GM10847 (cell line): ENCODE measurements around the gene FUT1.

Experiments used
- POLR2A ChIP-seq: IDR thresholded peaks from 2 replicates; pipeline ENCODE4 v1.6.1; 2011; ENCODE audit not compliant: insufficient read length; ENCODE audit errors: extremely low read depth

Gene FUT1

DNA sequence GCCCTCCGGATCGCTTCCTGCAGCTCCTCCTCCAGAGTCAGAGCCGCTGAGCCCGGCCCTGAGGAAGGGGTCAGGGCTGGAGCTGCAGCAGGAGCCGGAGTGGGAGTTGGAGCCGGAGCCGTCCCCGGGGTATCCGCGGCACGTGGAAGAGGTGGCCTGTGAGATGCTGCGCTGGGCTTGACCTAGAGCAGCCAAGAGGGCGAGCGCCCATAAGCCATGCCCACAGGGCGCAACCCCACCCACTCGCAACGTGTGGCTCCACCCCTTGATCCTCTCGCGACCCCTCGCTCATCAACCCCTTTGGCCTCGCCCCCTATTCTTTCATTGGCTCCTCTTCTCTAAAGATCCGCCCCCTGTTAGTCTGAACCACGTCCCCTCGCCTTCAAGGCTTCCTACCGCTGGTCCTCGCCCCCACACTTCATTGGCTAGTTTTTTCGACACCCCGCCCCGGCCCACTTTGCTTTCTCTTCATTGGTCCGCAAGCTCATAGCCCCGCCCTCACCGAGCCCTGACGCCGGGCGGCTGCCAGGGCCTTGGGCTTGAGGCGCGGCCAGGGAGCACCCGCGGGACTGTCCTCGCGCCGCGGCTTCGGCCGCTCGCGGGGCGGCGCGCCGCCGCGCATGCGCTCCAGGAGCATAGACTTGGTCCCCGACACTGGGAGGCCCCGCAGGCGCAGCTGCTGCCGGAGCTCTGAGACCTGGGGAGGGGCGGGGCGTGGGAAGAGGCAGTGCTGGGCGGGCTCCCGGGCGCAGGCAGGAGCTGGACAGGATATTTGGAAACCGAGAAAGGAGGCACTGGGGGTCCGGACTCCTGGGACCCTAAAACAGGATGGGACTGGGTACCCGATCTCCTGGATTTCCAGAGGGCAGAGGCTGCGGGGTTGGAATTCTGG is 38.3 kb downstream of the FUT1 start:
- peak; percentile 49 for TF ChIP-seq POLR2A

DNA sequence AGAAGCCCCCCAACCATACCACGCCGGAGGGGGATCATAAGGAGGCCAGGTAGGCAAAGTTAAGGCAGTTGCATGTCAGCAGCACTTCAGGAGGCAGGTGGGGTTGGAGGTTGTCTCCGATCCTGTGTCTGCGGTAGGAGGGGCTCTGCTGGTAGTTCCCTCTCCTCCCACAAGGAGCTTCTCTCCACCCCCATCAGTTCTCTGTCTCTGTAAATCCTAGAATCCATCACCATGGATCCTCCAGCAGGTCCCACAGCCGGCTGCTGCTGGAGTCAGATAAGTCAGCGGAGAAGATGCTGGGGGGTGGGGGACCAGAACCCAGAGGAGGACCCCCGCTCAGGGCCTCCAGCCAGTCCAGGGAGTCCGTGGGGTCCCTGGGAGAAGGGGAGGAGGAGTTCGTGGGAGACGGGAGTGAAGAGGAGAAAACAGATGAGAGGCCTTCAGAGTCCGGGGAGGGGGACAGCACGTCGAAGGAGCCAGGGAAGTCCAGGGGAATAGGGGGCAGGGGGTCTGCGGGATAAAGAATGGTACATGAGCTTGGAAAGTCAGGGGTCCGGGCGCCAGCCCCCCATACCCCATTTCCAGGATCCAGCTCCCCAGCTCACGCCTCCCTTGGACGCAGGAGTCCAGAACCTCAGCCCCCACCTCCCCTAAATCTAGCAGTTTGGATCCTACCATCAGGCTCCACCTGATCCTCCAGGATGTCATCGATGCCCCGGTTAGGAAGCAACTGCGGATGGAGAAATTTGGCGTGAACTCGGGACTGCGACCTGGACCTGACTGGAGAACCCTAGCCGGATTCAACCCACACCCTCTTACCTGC is 39.2 kb downstream of the FUT1 start:
- TF ChIP-seq POLR2A = no peak

DNA sequence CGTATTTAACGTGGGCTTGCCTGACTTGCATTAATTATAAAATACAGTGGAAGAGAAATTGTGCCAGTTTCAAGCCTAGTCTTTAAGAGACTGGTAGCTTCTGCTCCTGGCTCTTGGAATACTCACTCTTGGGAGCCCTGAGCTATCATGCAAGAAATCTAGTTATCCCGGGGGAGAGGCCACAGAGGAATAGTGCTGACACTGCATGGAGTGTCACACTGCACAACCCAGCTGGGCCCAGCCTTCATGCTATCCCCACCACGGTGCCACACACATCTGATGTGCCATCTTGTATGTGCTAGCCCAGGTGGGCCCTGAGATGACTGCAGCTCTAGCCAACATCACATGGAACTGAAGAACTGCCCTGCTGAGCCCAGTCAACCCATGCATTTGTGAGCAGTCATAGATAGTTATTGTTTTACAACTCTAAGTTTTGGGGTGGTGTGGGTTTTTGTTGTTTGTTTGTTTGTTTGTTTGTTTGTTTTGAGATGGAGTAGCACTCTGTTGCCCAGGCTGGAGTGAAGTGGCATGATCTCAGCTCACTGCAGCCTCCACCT is 41.3 kb downstream of the FUT1 start:
- TF ChIP-seq POLR2A = no peak

GRCh38 chr19:48708471-48708870 is 44.0 kb downstream of the FUT1 start:
- TF ChIP-seq POLR2A = no peak

GRCh38 chr19:48705431-48705830 is 47.0 kb downstream of the FUT1 start:
- TF ChIP-seq POLR2A = no peak

DNA sequence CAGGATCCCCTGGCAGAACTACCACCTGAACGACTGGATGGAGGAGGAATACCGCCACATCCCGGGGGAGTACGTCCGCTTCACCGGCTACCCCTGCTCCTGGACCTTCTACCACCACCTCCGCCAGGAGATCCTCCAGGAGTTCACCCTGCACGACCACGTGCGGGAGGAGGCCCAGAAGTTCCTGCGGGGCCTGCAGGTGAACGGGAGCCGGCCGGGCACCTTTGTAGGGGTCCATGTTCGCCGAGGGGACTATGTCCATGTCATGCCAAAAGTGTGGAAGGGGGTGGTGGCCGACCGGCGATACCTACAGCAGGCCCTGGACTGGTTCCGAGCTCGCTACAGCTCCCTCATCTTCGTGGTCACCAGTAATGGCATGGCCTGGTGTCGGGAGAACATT is 49.1 kb downstream of the FUT1 start:
- TF ChIP-seq POLR2A = no peak

DNA sequence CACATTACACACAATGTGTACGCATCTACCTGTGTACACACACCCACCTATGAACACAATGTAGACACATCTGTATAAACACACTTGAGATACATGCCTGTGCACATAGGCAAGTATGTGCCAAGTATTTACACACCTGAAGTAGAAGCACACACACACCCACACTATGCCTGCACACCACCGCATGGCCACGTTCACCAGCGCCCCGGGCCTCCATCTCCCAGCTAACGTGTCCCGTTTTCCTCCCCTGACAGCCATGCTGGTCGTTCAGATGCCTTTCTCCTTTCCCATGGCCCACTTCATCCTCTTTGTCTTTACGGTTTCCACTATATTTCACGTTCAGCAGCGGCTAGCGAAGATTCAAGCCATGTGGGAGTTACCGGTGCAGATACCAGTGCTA is 49.7 kb downstream of the FUT1 start:
- no peak for TF ChIP-seq POLR2A

DNA sequence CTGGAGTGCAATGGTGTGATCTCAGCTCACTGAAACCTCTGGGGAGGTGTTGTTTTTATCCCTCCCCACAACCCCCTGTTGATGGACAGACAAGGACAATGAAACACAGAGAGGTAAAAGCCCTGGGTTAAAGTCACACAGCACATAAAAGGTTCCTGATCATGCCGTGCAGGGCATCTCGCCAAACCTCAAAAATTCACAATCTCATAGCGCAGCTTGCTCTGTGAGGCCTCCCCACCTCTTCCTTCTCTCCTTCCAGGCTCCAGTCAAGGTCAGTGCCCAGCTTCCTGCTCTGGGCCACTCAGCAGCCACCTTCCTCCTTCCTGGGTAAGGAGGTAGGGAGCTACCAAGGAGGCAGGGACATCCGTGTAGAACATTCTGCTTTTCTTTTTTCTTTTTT is 54.4 kb downstream of the FUT1 start:
- TF ChIP-seq POLR2A = no peak
